ENCODE data around the gene C1orf56.

- TF ChIP-seq GATA2 (IDR thresholded peaks at IDR 0.05; ENCODE audit: low read depth, low read length) (no peak), GATA3 (IDR thresholded peaks at IDR 0.05; ENCODE audit: low read depth, low read length) (no peak)
These were observed 38.4 kb upstream of the C1orf56 start for GRCh38 chr1:151009206-151009587.
